GM12878 (cell line): ENCODE data around the gene ARID3A. TPM values are rescaled to one million over a fixed set of nuclear protein-coding genes. Genes with fewer than 3 reads are reported as not detected.

Experiments
- ATAC-seq: fragments of 200-7000 bp; cut with Tn5 transposase; 3 replicates; pipeline ENCODE4 v1.9.1; 2020; ENCODE audit warnings: mild to moderate bottlenecking, moderate library complexity
- BruUV-seq: library from RNA; stranded (reverse); fragments of 400-500 nt; replicated peaks from 2 replicates; lab custom pipeline; 2021; lab: Mats Ljungman, UMichigan
- CTCF ChIA-PET: fragments of 300-600 bp; sonication (Branson Sonifier 250); formaldehyde crosslinking; extraction: SDS; loops from one replicate; lab custom pipeline; 2021; ENCODE audit warnings: inconsistent platforms; lab: Yijun Ruan, JAX
- POLR2A ChIA-PET: fragments of 350-600 bp; formaldehyde crosslinking; extraction: SDS; loops from one replicate; lab custom pipeline; 2021; ENCODE audit warnings: inconsistent platforms; lab: Charles Lee
- RAD21 ChIA-PET: fragments of 300-600 bp; sonication (Branson Sonifier 250); formaldehyde crosslinking; loops from one replicate; lab custom pipeline; 2023; ENCODE audit warnings: antibody characterized with exemption; ENCODE audit not compliant: unreplicated experiment; lab: Charles Lee
- SMC1A ChIA-PET: fragments of 300-600 bp; sonication (Branson Sonifier 250); formaldehyde crosslinking; loops from one replicate; lab custom pipeline; 2023; ENCODE audit not compliant: unreplicated experiment, uncharacterized antibody; lab: Charles Lee
- DNase-seq: peaks from one replicate; pipeline ENCODE4 v3.0.0-alpha.2; 2011; ENCODE audit warnings: low read depth, low spot score
- FAIRE-seq: peaks from 3 replicates; lab custom pipeline; 2011; peaks lifted over from hg19 to GRCh38; lab: Jason Lieb, UNC
- H2AFZ ChIP-seq: 2 replicates; pipeline ENCODE4 v1.6.0; 2011; ENCODE audit warnings: low read depth, low read length, control low read depth; ENCODE audit not compliant: control insufficient read depth
- H3K27ac ChIP-seq: 2 replicates; pipeline ENCODE4 v1.5.1; 2011; ENCODE audit warnings: control low read depth; ENCODE audit not compliant: control insufficient read depth, insufficient read depth
- H3K27me3 ChIP-seq, 2 experiments: replicated peaks in 1 of 2; 2 replicates each; pipeline versions ENCODE4 v1.6.0 to v1.6.1; 2011; ENCODE audit warnings: low read length in 1 of 2; ENCODE audit not compliant: control insufficient read depth in 2 of 2, insufficient read depth in 2 of 2
- H3K36me3 ChIP-seq, 2 experiments: 2 replicates each; pipeline ENCODE4 v1.5.1; 2011; ENCODE audit warnings: low read length in 1 of 2; ENCODE audit not compliant: control insufficient read depth in 2 of 2, insufficient read depth in 2 of 2
- H3K4me1 ChIP-seq: 2 replicates; pipeline ENCODE4 v1.6.1; 2011; ENCODE audit warnings: mild to moderate bottlenecking, low read length, moderate library complexity, mixed read lengths; ENCODE audit not compliant: control insufficient read depth, insufficient read depth
- H3K4me2 ChIP-seq: 2 replicates; pipeline ENCODE4 v1.6.0; 2011; ENCODE audit warnings: control low read depth; ENCODE audit not compliant: control insufficient read depth, insufficient read depth
- H3K4me3 ChIP-seq: fragments of 200-600 bp; sonication (generic); 2 replicates; pipeline ENCODE4 v1.5.1; 2016
- H3K79me2 ChIP-seq: 2 replicates; pipeline ENCODE4 v1.6.0; 2011; ENCODE audit warnings: low read length; ENCODE audit not compliant: control insufficient read depth, insufficient read depth
- H3K9ac ChIP-seq: 2 replicates; pipeline ENCODE4 v1.8.0; 2011; ENCODE audit warnings: low read length, control low read depth, mixed read lengths; ENCODE audit not compliant: control insufficient read depth, insufficient read depth
- H3K9me3 ChIP-seq: replicated peaks from 3 replicates; pipeline ENCODE4 v1.5.1; 2011; ENCODE audit warnings: mild to moderate bottlenecking, low read length; ENCODE audit not compliant: control insufficient read depth, insufficient read depth
- H4K20me1 ChIP-seq: 2 replicates; pipeline ENCODE4 v1.6.0; 2011; ENCODE audit not compliant: control insufficient read depth, insufficient read depth
- CBX5 ChIP-seq: sonication (generic); IDR thresholded peaks from 2 replicates; pipeline ENCODE4 v1.6.1; 2016; ENCODE audit warnings: low read depth, moderate library complexity, mild to moderate bottlenecking, inconsistent platforms
- IKZF2 ChIP-seq, 2 experiments: fragments of 450-650 bp; IDR thresholded peaks; 2 replicates each; pipeline ENCODE4 v1.6.1; 2017; ENCODE audit warnings: mild to moderate bottlenecking in 2 of 2, moderate library complexity in 2 of 2
- JUNB ChIP-seq: IDR thresholded peaks from 2 replicates; pipeline ENCODE4 v1.6.1; 2016; ENCODE audit warnings: antibody characterized with exemption, mild to moderate bottlenecking
- JUND ChIP-seq: IDR thresholded peaks from 2 replicates; pipeline ENCODE4 v1.6.1; 2012; ENCODE audit warnings: low read depth, mild to moderate bottlenecking, low read length, improper control_type of control experiment, moderate library complexity
- MAX ChIP-seq: IDR thresholded peaks from 2 replicates; pipeline ENCODE4 v1.6.1; 2012; ENCODE audit warnings: low read depth, low read length, improper control_type of control experiment
- MTA2 ChIP-seq: fragments of 450-650 bp; IDR thresholded peaks from 2 replicates; pipeline ENCODE4 v1.6.1; 2016; ENCODE audit warnings: low read depth, mild to moderate bottlenecking, moderate library complexity
- MYB ChIP-seq: fragments of 150-350 bp; IDR thresholded peaks from 2 replicates; pipeline ENCODE4 v1.6.1; 2014; ENCODE audit warnings: mild to moderate bottlenecking, low read depth, low read length, borderline replicate concordance
- NFYA ChIP-seq: IDR thresholded peaks from 2 replicates; pipeline ENCODE4 v1.6.1; 2011; ENCODE audit warnings: low read depth, mild to moderate bottlenecking, low read length, improper control_type of control experiment, borderline replicate concordance
- POU2F2 ChIP-seq: IDR thresholded peaks from 3 replicates; pipeline ENCODE4 v1.6.1; 2011; ENCODE audit warnings: low read depth, mild to moderate bottlenecking, low read length, borderline replicate concordance
- RUNX3 ChIP-seq: IDR thresholded peaks from 2 replicates; pipeline ENCODE4 v1.6.1; 2012; ENCODE audit warnings: low read length, inconsistent platforms
- SIN3A ChIP-seq: IDR thresholded peaks from 2 replicates; pipeline ENCODE4 v1.6.1; 2012; ENCODE audit warnings: low read depth, low read length, improper control_type of control experiment
- SMAD5 ChIP-seq: IDR thresholded peaks from 2 replicates; pipeline ENCODE4 v1.6.1; 2016; ENCODE audit warnings: antibody characterized with exemption, low read depth
- SP1 ChIP-seq: IDR thresholded peaks from one replicate; pipeline ENCODE4 v1.6.1; 2011; ENCODE audit warnings: low read depth, low read length
- STAT1 ChIP-seq: fragments of 450-650 bp; conservative IDR thresholded peaks from 2 replicates; pipeline ENCODE4 v1.6.1; 2014; ENCODE audit warnings: antibody characterized with exemption, mild to moderate bottlenecking
- TAF1 ChIP-seq: IDR thresholded peaks from 2 replicates; pipeline ENCODE4 v1.6.1; 2011; ENCODE audit warnings: mild to moderate bottlenecking, low read depth, low read length, borderline replicate concordance
- ZNF24 ChIP-seq: fragments of 450-650 bp; IDR thresholded peaks from 2 replicates; pipeline ENCODE4 v1.6.1; 2017; ENCODE audit warnings: antibody characterized with exemption, mild to moderate bottlenecking
- ZNF592 ChIP-seq: fragments of 450-650 bp; IDR thresholded peaks from 2 replicates; pipeline ENCODE4 v1.6.1; 2017; ENCODE audit warnings: mild to moderate bottlenecking, moderate library complexity
- WGBS: methylation state at CpG from one replicate; pipeline ENCODE4 v1.1.6; 2016; ENCODE audit warnings: low lambda C conversion rate; ENCODE audit not compliant: insufficient replicate concordance, insufficient coverage; ENCODE audit errors: missing lambda C conversion rate; 5-methylcytosine and 5-hydroxymethylcytosine counted together
- in situ Hi-C: fragments of 300-500 bp; cut with MboI; formaldehyde crosslinking; loops from 9 replicates; pipeline ENCODE4 v1.14.3; 2018; ENCODE audit warnings: mixed read lengths
- intact Hi-C: fragments of 100-400 bp; cut with micrococcal nuclease; formaldehyde crosslinking; loops from one replicate; pipeline ENCODE4 v1.14.2; 2022; ENCODE audit not compliant: unreplicated experiment
- polyA plus RNA-seq, 11 experiments: library from polyadenylated mRNA; depleted of rRNA in 4 of 11; unstranded in 6 of 11; stranded (reverse) in 5 of 11; fragments of >200 nt; fragmentation: Nextera tagmentation in 4 of 11; fragmentation: Illumina TruSeq in 1 of 11; extraction: Ambion mirVana in 4 of 11; extraction: Trizol in 1 of 11; gene quantifications; 1 replicate in 1 of 11; 2 replicates in 10 of 11; pipeline versions ENCODE4 v1.2.1 to v1.2.3, GENCODE V29; 2011 to 2016; ENCODE audit warnings: inconsistent platforms in 2 of 11, missing spikeins in 2 of 11, low read depth in 1 of 11
- total RNA-seq, 4 experiments: library from RNA; depleted of rRNA in 3 of 4; stranded (reverse); fragments of >200 nt in 3 of 4; fragmentation: Illumina TruSeq in 1 of 4; extraction: Trizol in 1 of 4; gene quantifications; 2 replicates each; pipeline versions ENCODE4 v1.2.1 to v1.2.3, GENCODE V29; 2013 to 2021

Gene ARID3A
- total and polyA plus RNA-seq, 10 of the 15 experiments (the other 5 are each of a cell fraction or from before 2014, with no cell fraction given): 0.76 to 70.0 (median 16.7) TPM

GRCh38 chr19:929891-930258, 4.0 kb downstream of the ARID3A start:
- no peak for DNase-seq
- no peak for FAIRE-seq
- in situ Hi-C loops: no loop called here

More at GRCh38 chr19:929891-930258, 4.0 kb downstream of the ARID3A start:
- H3K4me3 ChIP-seq: no peak overlapping the region
- H3K36me3 ChIP-seq: peaks cover 7 to 11% of the 10 kb centered on the region in 2 experiments
- TF ChIP-seq CBX5: no peak
- no peak for TF ChIP-seq MYB
- no peak for TF ChIP-seq ZNF24
- no peak for TF ChIP-seq NFYA
- TF ChIP-seq SIN3A: no peak
- no peak for TF ChIP-seq JUND
- TF ChIP-seq STAT1: no peak
- no peak for TF ChIP-seq MAX
- no peak for TF ChIP-seq JUNB
- TF ChIP-seq RUNX3: no peak
- no peak for TF ChIP-seq ZNF592
- no peak for TF ChIP-seq IKZF2 (IDR thresholded peaks at IDR 0.05)
- TF ChIP-seq SMAD5: no peak
- TF ChIP-seq SP1: no peak
- no peak for TF ChIP-seq POU2F2
- TF ChIP-seq MTA2: no peak
- no peak for TF ChIP-seq TAF1
- no TSS peak for BruUV-seq
- no peaks in the 10 kb centered on the region for H3K27me3 ChIP-seq
- ChIA-PET SMC1A (interaction anchor here (2.0 kb wide), 1 partner anchor 20 kb away, joined by 4 read pairs; no protein-coding TSS in a partner anchor), POLR2A (interaction anchor here (0.6 to 0.7 kb wide), 2 partner anchors 35 to 170 kb away, joined by 3 read pairs; no protein-coding TSS in a partner anchor), CTCF (no interaction called here), RAD21 (no interaction called here)
- H4K20me1 ChIP-seq: no peaks in the 10 kb centered on the region
- peaks cover 14% of the 10 kb centered on the region for H3K4me1 ChIP-seq
- no peak overlapping the region for H3K4me2 ChIP-seq
- intact Hi-C loops: loop anchor here (10.0 kb wide), 1 partner anchor 315 kb away; the partner anchor contains the start of genes ATP5F1D and MIDN
- H3K9ac ChIP-seq: no peak overlapping the region
- no peak overlapping the region for H3K27ac ChIP-seq
- ATAC-seq: no peak
- 96% methylated on average over 6 of the region's 6 CpGs for WGBS
- no peak overlapping the region for H2AFZ ChIP-seq
- peaks cover 70% of the 10 kb centered on the region for H3K79me2 ChIP-seq
- H3K9me3 ChIP-seq: no peaks in the 10 kb centered on the region
